T-helper 22 cell (primary cell): ENCODE results near the gene HAPLN2.
A peak's percentile ranks its signal among the peaks of the same experiment; 100 is the strongest.
"Not testable (repeated sequence)": the region's sequence is repeated elsewhere in the genome, so short reads cannot be mapped to it uniquely, and the experiment has no call there.

ENCODE experiments used
- DNase-seq: peaks from one replicate; pipeline ENCODE4 v3.0.0-alpha.2; 2020; ENCODE audit warnings: low read depth

Gene HAPLN2

GRCh38 chr1:156622581-156623297 is 3.5 kb downstream of the HAPLN2 start:
- no peak for DNase-seq

- no peak for DNase-seq
Observed at GRCh38 chr1:156623946-156624813, 5.0 kb downstream of the HAPLN2 start.

- no peak for DNase-seq
Observed at GRCh38 chr1:156624814-156625435, 5.7 kb downstream of the HAPLN2 start.

- peak; percentile 34 for DNase-seq
Observed at GRCh38 chr1:156625436-156626078, 6.3 kb downstream of the HAPLN2 start.

- DNase-seq, result no peak
Observed at GRCh38 chr1:156626079-156626438, 6.8 kb downstream of the HAPLN2 start.

- DNase-seq, result no peak
Observed at GRCh38 chr1:156627313-156627880, 8.2 kb downstream of the HAPLN2 start.

- DNase-seq, result no peak
Observed at GRCh38 chr1:156629823-156630449, 10.7 kb downstream of the HAPLN2 start.

GRCh38 chr1:156631152-156631551 is 11.9 kb downstream of the HAPLN2 start:
- DNase-seq, result not testable (repeated sequence)

- DNase-seq, result no peak
Observed at GRCh38 chr1:156632355-156632754, 13.1 kb downstream of the HAPLN2 start.

GRCh38 chr1:156638189-156638985 is 19.2 kb downstream of the HAPLN2 start:
- DNase-seq, result no peak

GRCh38 chr1:156639601-156640101 is 20.4 kb downstream of the HAPLN2 start:
- DNase-seq, result no peak

GRCh38 chr1:156640842-156641706 is 21.9 kb downstream of the HAPLN2 start:
- no peak for DNase-seq

- no peak for DNase-seq
Observed at GRCh38 chr1:156641761-156642264, 22.6 kb downstream of the HAPLN2 start, which contains the start of gene BCAN. TSS of gene BCAN (plus strand) at chr1:156642117. CDS start at chr1:156646055, 3,938 bp downstream.

GRCh38 chr1:156642265-156643048 is 23.2 kb downstream of the HAPLN2 start:
- no peak for DNase-seq

GRCh38 chr1:156643049-156643777 is 24.0 kb downstream of the HAPLN2 start:
- DNase-seq, result no peak

- no peak for DNase-seq
Observed at GRCh38 chr1:156643778-156644092, 24.5 kb downstream of the HAPLN2 start.

GRCh38 chr1:156644146-156644545 is 24.9 kb downstream of the HAPLN2 start:
- DNase-seq, result no peak

GRCh38 chr1:156644640-156645039 is 25.4 kb downstream of the HAPLN2 start:
- no peak for DNase-seq
